Progenitor cell of endocrine pancreas (in vitro differentiated cells): ENCODE results near the gene TUBA4A. TPM values are rescaled to one million over a fixed set of nuclear protein-coding genes. Genes with fewer than 3 reads are reported as not detected.

Source experiments
- DNase-seq: peaks from one replicate; pipeline ENCODE4 v3.0.0; 2021; ENCODE audit warnings: low spot score; ENCODE audit not compliant: unreplicated experiment
- H3K27ac Mint-ChIP-seq: 2 replicates; pipeline ENCODE4 v1.8.0; 2021; ENCODE audit warnings: mild to moderate bottlenecking, moderate library complexity, mixed read lengths
- H3K27me3 Mint-ChIP-seq: 2 replicates; pipeline ENCODE4 v1.8.0; 2021; ENCODE audit warnings: mixed read lengths
- H3K36me3 Mint-ChIP-seq: 2 replicates; pipeline ENCODE4 v1.8.0; 2022; ENCODE audit warnings: mixed read lengths; ENCODE audit not compliant: insufficient read depth
- H3K4me1 Mint-ChIP-seq: 2 replicates; pipeline ENCODE4 v1.8.0; 2021; ENCODE audit warnings: low read depth, mixed read lengths
- H3K4me3 Mint-ChIP-seq: 2 replicates; pipeline ENCODE4 v1.8.0; 2021; ENCODE audit warnings: low read depth, mild to moderate bottlenecking, moderate library complexity, mixed read lengths
- H3K9me3 Mint-ChIP-seq: 2 replicates; pipeline ENCODE4 v1.8.0; 2021; ENCODE audit warnings: low read depth, mixed read lengths
- CTCF ChIP-seq: fragments of 200-600 bp; sonication (generic); IDR thresholded peaks from one replicate; pipeline ENCODE4 v1.5.0; 2021; ENCODE audit warnings: antibody characterized with exemption, mild to moderate bottlenecking; ENCODE audit not compliant: unreplicated experiment
- total RNA-seq: library from RNA; stranded (reverse); gene quantifications from 2 replicates; pipeline ENCODE4 v1.2.1, GENCODE V29; 2021

TUBA4A gene
- total RNA-seq, 1 donor from 2014 or later: 9.1 TPM

GRCh38 chr2:219271021-219271420 lies 17.3 kb upstream of the TUBA4A start:
- Mint-ChIP-seq H3K9me3 (no peaks in the 10 kb centered on the region), H3K27me3 (peaks cover 25% of the 10 kb centered on the region), H3K4me1 (peaks cover 4% of the 10 kb centered on the region), H3K27ac (no peak overlapping the region), H3K4me3 (no peak overlapping the region), H3K36me3 (no peaks in the 10 kb centered on the region)
- no peak for TF ChIP-seq CTCF
- DNase-seq: no peak

GRCh38 chr2:219270055-219270372 lies 16.3 kb upstream of the TUBA4A start:
- H3K36me3 Mint-ChIP-seq: no peaks in the 10 kb centered on the region
- no peaks in the 10 kb centered on the region for H3K9me3 Mint-ChIP-seq
- TF ChIP-seq CTCF: no peak
- peaks cover 25% of the 10 kb centered on the region for H3K27me3 Mint-ChIP-seq
- H3K4me1 Mint-ChIP-seq: peaks cover 4% of the 10 kb centered on the region
- no peak overlapping the region for H3K4me3 Mint-ChIP-seq
- no peak overlapping the region for H3K27ac Mint-ChIP-seq
- DNase-seq: no peak

GRCh38 chr2:219269362-219270054 lies 15.8 kb upstream of the TUBA4A start:
- TF ChIP-seq CTCF: no peak
- Mint-ChIP-seq H3K27ac (no peak overlapping the region), H3K4me1 (no peaks in the 10 kb centered on the region), H3K36me3 (no peaks in the 10 kb centered on the region), H3K27me3 (peaks cover 24% of the 10 kb centered on the region), H3K9me3 (no peaks in the 10 kb centered on the region), H3K4me3 (no peak overlapping the region)
- no peak for DNase-seq

GRCh38 chr2:219268294-219268693 lies 14.6 kb upstream of the TUBA4A start:
- H3K27me3 Mint-ChIP-seq: peaks cover 23% of the 10 kb centered on the region
- no peaks in the 10 kb centered on the region for H3K4me1 Mint-ChIP-seq
- no peak overlapping the region for H3K27ac Mint-ChIP-seq
- no peak for DNase-seq
- no peak for TF ChIP-seq CTCF
- no peak overlapping the region for H3K4me3 Mint-ChIP-seq
- H3K36me3 Mint-ChIP-seq: no peaks in the 10 kb centered on the region
- H3K9me3 Mint-ChIP-seq: no peaks in the 10 kb centered on the region

GRCh38 chr2:219266886-219267285 lies 13.2 kb upstream of the TUBA4A start:
- no peaks in the 10 kb centered on the region for H3K4me1 Mint-ChIP-seq
- peaks cover 21% of the 10 kb centered on the region for H3K27me3 Mint-ChIP-seq
- no peak for TF ChIP-seq CTCF
- no peaks in the 10 kb centered on the region for H3K36me3 Mint-ChIP-seq
- no peaks in the 10 kb centered on the region for H3K9me3 Mint-ChIP-seq
- H3K4me3 Mint-ChIP-seq: no peak overlapping the region
- H3K27ac Mint-ChIP-seq: no peak overlapping the region
- no peak for DNase-seq
